Trophoblast cell (in vitro differentiated cells and primary cell): Measurements from ENCODE around the gene SPPL2B.

Experiments
- DNase-seq, 2 donors: peaks; one replicate each; pipeline ENCODE4 v3.0.0-alpha.2; 2016
- H2AFZ ChIP-seq: 2 replicates; pipeline ENCODE4 v1.6.1; 2013; ENCODE audit warnings: low read length, moderate library complexity, mild to moderate bottlenecking; ENCODE audit not compliant: insufficient read depth, poor library complexity
- H2AK5ac ChIP-seq: 2 replicates; pipeline ENCODE4 v1.6.1; 2013; ENCODE audit warnings: mild to moderate bottlenecking, low read length
- H2BK120ac ChIP-seq: 2 replicates; pipeline ENCODE4 v1.6.1; 2013; ENCODE audit warnings: low read length, mild to moderate bottlenecking, moderate library complexity; ENCODE audit not compliant: insufficient read depth, poor library complexity
- H2BK12ac ChIP-seq: 2 replicates; pipeline ENCODE4 v1.6.1; 2013; ENCODE audit warnings: mild to moderate bottlenecking, low read length, moderate library complexity
- H2BK5ac ChIP-seq: 2 replicates; pipeline ENCODE4 v1.6.1; 2013; ENCODE audit warnings: low read length, low read depth, moderate library complexity, mild to moderate bottlenecking; ENCODE audit not compliant: poor library complexity
- H3K14ac ChIP-seq: 2 replicates; pipeline ENCODE4 v1.6.1; 2013; ENCODE audit warnings: mild to moderate bottlenecking, low read length
- H3K18ac ChIP-seq: 2 replicates; pipeline ENCODE4 v1.6.1; 2013; ENCODE audit warnings: mild to moderate bottlenecking, low read length
- H3K23ac ChIP-seq: 2 replicates; pipeline ENCODE4 v1.6.1; 2013; ENCODE audit warnings: low read length
- H3K27ac ChIP-seq: 2 replicates; pipeline ENCODE4 v1.5.1; 2013; ENCODE audit warnings: low read depth, mild to moderate bottlenecking, inconsistent platforms, low read length, moderate library complexity
- H3K27me3 ChIP-seq: 2 replicates; pipeline ENCODE4 v1.6.1; 2013; ENCODE audit warnings: inconsistent platforms, mild to moderate bottlenecking, low read length, moderate library complexity; ENCODE audit not compliant: insufficient read depth
- H3K36me3 ChIP-seq, 2 experiments: 1 replicate in 1 of 2; 2 replicates in 1 of 2; pipeline ENCODE4 v1.6.1; 2013; ENCODE audit warnings: low read length in 2 of 2, mild to moderate bottlenecking in 2 of 2, moderate library complexity in 1 of 2; ENCODE audit not compliant: insufficient read depth in 2 of 2, control insufficient read depth in 1 of 2
- H3K4ac ChIP-seq: 2 replicates; pipeline ENCODE4 v1.6.1; 2013; ENCODE audit warnings: low read depth, mild to moderate bottlenecking, low read length, moderate library complexity
- H3K4me1 ChIP-seq, 2 experiments: 1 replicate in 1 of 2; 2 replicates in 1 of 2; pipeline ENCODE4 v1.6.1; 2013; ENCODE audit warnings: low read length in 2 of 2, mild to moderate bottlenecking in 2 of 2, moderate library complexity in 1 of 2; ENCODE audit not compliant: insufficient read depth in 2 of 2, control insufficient read depth in 1 of 2
- H3K4me2 ChIP-seq: 2 replicates; pipeline ENCODE4 v1.6.1; 2013; ENCODE audit warnings: inconsistent platforms, mild to moderate bottlenecking, low read length, moderate library complexity
- H3K4me3 ChIP-seq: 2 replicates; pipeline ENCODE4 v1.5.1; 2013; ENCODE audit warnings: mild to moderate bottlenecking, low read depth, low read length, inconsistent platforms
- H3K79me1 ChIP-seq: one replicate; pipeline ENCODE4 v1.6.1; 2013; ENCODE audit warnings: low read length
- H3K79me2 ChIP-seq: 2 replicates; pipeline ENCODE4 v1.6.1; 2013; ENCODE audit warnings: low read length, mild to moderate bottlenecking; ENCODE audit not compliant: control insufficient read depth, insufficient read depth, poor library complexity
- H3K9ac ChIP-seq: 2 replicates; pipeline ENCODE4 v1.6.1; 2013; ENCODE audit warnings: mild to moderate bottlenecking, low read length
- H3K9me3 ChIP-seq: 2 replicates; pipeline ENCODE4 v1.6.1; 2013; ENCODE audit warnings: low read depth, mild to moderate bottlenecking, control low read depth, inconsistent platforms, low read length; ENCODE audit not compliant: insufficient read depth
- H4K12ac ChIP-seq: 2 replicates; pipeline ENCODE4 v1.6.1; 2013; ENCODE audit warnings: low read depth, mild to moderate bottlenecking, low read length, moderate library complexity
- H4K8ac ChIP-seq: 2 replicates; pipeline ENCODE4 v1.6.1; 2013; ENCODE audit warnings: low read depth, mild to moderate bottlenecking, low read length, moderate library complexity
- H4K91ac ChIP-seq: one replicate; pipeline ENCODE4 v1.6.1; 2013; ENCODE audit warnings: low read depth, mild to moderate bottlenecking, low read length, moderate library complexity
- WGBS: extraction: QIAGEN DNeasy Blood & Tissue Kit; methylation state at CpG from one replicate; pipeline ENCODE4 v1.1.7; 2013; ENCODE audit warnings: missing lambda C conversion rate; ENCODE audit not compliant: insufficient read length, insufficient coverage; ENCODE audit errors: extremely low coverage; 5-methylcytosine and 5-hydroxymethylcytosine counted together

Gene SPPL2B

DNA sequence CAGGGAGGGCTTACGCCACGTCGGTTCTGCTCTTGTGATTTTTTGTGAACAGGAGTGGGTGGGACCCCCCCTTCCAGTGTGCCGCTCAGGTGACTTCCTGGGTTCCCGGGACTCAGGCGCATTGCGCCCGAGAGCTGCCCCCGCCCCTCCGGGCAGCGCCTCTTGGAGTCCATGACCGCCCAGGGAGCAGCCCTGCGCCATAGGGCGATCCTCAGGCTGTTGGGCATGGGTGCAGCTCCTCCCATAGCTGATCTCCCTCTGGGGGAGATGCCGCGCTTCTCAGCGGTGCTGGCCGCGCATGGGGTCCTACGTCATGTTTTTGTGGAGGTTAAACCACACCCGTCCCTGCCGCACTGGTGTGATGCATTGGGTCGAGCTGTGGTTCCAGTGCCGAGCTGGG, 23.6 kb downstream of the SPPL2B start:
- no peak overlapping the region for H2BK12ac ChIP-seq
- no peak overlapping the region for H2AK5ac ChIP-seq
- no peak overlapping the region for H3K18ac ChIP-seq
- H4K91ac ChIP-seq, result no peak overlapping the region
- H2BK120ac ChIP-seq, result no peak overlapping the region
- no CpG with 5 or more reads among the region's 24 CpGs for WGBS
- no peaks in the 10 kb centered on the region for H3K4me1 ChIP-seq
- no peaks in the 10 kb centered on the region for H3K9me3 ChIP-seq
- H3K23ac ChIP-seq, result no peak overlapping the region
- H2AFZ ChIP-seq, result no peak overlapping the region
- no peak overlapping the region for H4K12ac ChIP-seq
- H3K79me2 ChIP-seq, result no peaks in the 10 kb centered on the region
- H3K79me1 ChIP-seq, result no peaks in the 10 kb centered on the region
- no peak overlapping the region for H2BK5ac ChIP-seq
- H3K4ac ChIP-seq, result no peak overlapping the region
- H3K4me2 ChIP-seq, result no peak overlapping the region
- H3K27me3 ChIP-seq, result no peaks in the 10 kb centered on the region
- peaks cover 22 to 36% of the 10 kb centered on the region in 2 experiments for H3K36me3 ChIP-seq
- H4K8ac ChIP-seq, result no peak overlapping the region
- H3K14ac ChIP-seq, result no peak overlapping the region
- no peak for DNase-seq
- H3K9ac ChIP-seq, result no peak overlapping the region
- no peak overlapping the region for H3K4me3 ChIP-seq
- no peak overlapping the region for H3K27ac ChIP-seq

DNA sequence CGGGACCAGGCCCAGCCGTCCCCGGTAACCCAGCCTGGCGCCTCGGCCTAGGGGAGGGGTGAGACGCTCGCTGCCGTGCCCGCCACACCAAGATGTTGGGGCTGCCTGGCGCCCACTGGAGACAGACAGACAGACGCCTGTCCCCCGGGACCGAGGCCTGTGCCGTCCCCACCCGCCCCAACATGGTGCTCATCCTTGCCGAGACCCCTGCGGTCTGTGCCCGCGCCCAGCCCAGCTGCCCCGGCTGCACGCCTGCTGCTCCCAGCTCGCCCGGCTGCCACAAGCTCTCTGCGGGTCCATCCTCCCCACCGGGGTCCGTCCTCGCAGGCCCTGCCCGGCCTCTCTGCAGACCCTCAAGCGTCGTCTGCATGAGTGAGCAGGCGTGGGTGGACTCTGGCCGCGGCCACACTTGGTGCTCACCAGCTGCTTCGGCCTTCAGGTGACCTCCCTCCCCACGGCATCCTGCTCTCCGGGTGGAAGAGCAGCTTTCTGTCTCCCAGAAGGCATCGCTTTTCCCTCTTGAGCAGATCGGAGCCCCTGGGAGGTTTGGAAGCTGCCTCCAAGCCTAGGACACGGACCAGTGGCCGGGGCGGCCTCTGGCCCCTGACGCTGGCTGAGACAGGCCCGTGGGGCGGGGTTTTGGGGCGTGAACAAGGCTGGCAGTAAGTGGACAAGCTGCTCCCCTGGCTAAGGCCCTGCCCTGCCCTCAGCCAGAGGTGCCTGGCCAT, 24.8 kb downstream of the SPPL2B start:
- Histone ChIP-seq H3K36me3 (peaks cover 22 to 35% of the 10 kb centered on the region in 2 experiments), H3K4me2 (no peak overlapping the region), H3K79me1 (no peaks in the 10 kb centered on the region), H3K4ac (no peak overlapping the region), H3K79me2 (no peaks in the 10 kb centered on the region), H2BK120ac (no peak overlapping the region), H2BK12ac (no peak overlapping the region), H4K8ac (no peak overlapping the region), H4K12ac (no peak overlapping the region), H3K4me1 (no peaks in the 10 kb centered on the region), H3K23ac (no peak overlapping the region), H3K9me3 (no peaks in the 10 kb centered on the region), H3K27ac (no peak overlapping the region), H3K18ac (no peak overlapping the region), H4K91ac (no peak overlapping the region), H2AK5ac (no peak overlapping the region), H3K14ac (no peak overlapping the region), H3K27me3 (no peaks in the 10 kb centered on the region), H3K9ac (no peak overlapping the region), H2BK5ac (no peak overlapping the region), H2AFZ (no peak overlapping the region), H3K4me3 (no peak overlapping the region)
- no CpG with 5 or more reads among the region's 45 CpGs for WGBS
- no peak for DNase-seq

DNA sequence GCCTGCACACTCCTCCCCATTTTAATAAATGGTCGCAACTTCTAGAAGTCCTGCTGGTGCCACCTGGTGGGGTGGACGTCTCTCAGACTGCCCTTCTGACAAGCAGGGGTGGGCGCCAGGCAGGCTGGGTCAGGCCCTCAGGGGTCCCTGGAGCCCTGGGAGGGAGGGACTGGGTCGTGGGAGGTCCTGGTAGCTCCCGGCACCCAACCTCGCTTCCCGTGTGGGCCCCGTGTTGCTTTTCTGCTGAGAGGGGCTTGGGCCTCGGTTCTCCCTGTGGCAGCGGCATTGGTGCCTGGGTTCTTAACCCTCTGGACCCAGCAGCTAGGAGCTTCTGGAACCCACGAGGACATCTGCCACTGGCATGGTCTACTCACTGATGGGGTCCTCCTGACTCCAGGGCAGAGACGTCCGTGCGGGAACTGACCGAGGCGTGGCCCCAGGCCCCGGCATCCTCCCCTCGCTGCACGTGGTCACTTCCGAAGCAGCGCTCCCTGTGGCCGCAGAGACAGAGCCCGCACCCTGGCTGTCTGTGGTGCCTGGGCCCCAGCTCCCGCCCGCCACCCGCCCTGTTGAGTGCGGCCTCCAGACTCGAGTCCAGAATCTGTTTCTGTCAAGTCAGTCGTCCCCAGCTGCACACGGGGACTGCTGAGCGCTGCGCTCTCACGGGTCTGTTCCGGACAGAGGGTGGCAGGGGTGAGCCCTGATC, 25.6 kb downstream of the SPPL2B start:
- H3K9ac ChIP-seq, result no peak overlapping the region
- WGBS, result no CpG with 5 or more reads among the region's 34 CpGs
- no peaks in the 10 kb centered on the region for H3K9me3 ChIP-seq
- no peaks in the 10 kb centered on the region for H3K79me2 ChIP-seq
- H3K79me1 ChIP-seq, result no peaks in the 10 kb centered on the region
- H3K36me3 ChIP-seq, result peaks cover 19 to 30% of the 10 kb centered on the region in 2 experiments
- no peak overlapping the region for H3K4me2 ChIP-seq
- no peak overlapping the region for H4K12ac ChIP-seq
- no peak overlapping the region for H3K4ac ChIP-seq
- no peak overlapping the region for H3K23ac ChIP-seq
- H3K18ac ChIP-seq, result no peak overlapping the region
- no peaks in the 10 kb centered on the region for H3K4me1 ChIP-seq
- H4K91ac ChIP-seq, result no peak overlapping the region
- H2AFZ ChIP-seq, result no peak overlapping the region
- no peak overlapping the region for H4K8ac ChIP-seq
- H2AK5ac ChIP-seq, result no peak overlapping the region
- H2BK5ac ChIP-seq, result no peak overlapping the region
- H3K14ac ChIP-seq, result no peak overlapping the region
- DNase-seq, result no peak
- no peaks in the 10 kb centered on the region for H3K27me3 ChIP-seq
- H3K4me3 ChIP-seq, result no peak overlapping the region
- no peak overlapping the region for H2BK12ac ChIP-seq
- H2BK120ac ChIP-seq, result no peak overlapping the region
- H3K27ac ChIP-seq, result no peak overlapping the region

DNA sequence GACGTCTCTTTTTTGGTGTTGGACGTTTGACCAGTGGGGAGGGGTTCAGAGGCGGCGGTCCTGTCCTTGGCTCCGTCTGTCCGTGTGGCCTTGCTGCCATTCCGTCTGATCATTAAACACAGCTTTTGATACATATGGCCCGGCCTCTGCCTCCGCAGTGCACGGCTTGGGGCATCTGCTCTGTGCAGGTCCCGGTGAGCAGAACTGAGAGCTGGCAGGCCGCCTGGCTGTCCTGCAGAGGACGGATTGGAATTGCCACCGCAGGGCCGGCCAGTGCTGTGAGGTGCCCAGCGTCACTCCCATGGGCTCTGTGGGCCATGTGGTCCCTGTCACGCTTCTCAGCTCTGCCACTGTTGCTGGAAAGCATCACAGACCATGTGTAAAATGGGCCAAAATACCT, 26.2 kb downstream of the SPPL2B start:
- Histone ChIP-seq H3K9ac (no peak overlapping the region), H3K4me1 (no peaks in the 10 kb centered on the region), H3K27ac (no peak overlapping the region), H3K79me2 (no peaks in the 10 kb centered on the region), H3K4ac (no peak overlapping the region), H3K79me1 (no peaks in the 10 kb centered on the region), H4K12ac (no peak overlapping the region), H3K4me3 (no peak overlapping the region), H3K23ac (no peak overlapping the region), H2BK120ac (no peak overlapping the region), H2AFZ (no peak overlapping the region), H3K18ac (no peak overlapping the region), H2BK12ac (no peak overlapping the region), H2BK5ac (no peak overlapping the region), H3K14ac (no peak overlapping the region), H4K91ac (no peak overlapping the region), H3K4me2 (no peak overlapping the region), H4K8ac (no peak overlapping the region), H3K9me3 (no peaks in the 10 kb centered on the region), H3K27me3 (no peaks in the 10 kb centered on the region), H3K36me3 (peaks cover 19 to 29% of the 10 kb centered on the region in 2 experiments), H2AK5ac (no peak overlapping the region)
- DNase-seq, result no peak
- WGBS, result no CpG with 5 or more reads among the region's 17 CpGs
